HL-60 (cell line): ENCODE measurements around the gene CYYR1.

Experiments
- DNase-seq, 2 experiments: peaks; one replicate each; pipeline ENCODE4 v3.0.0-alpha.2; 2010 to 2020; ENCODE audit warnings: low read depth in 1 of 2, low spot score in 1 of 2
- H3K27ac ChIP-seq: fragments of 250-450 bp; sonication (Bioruptor Pico); replicated peaks from 2 replicates; pipeline ENCODE4 v1.5.1; 2020; ENCODE audit warnings: mild to moderate bottlenecking, moderate library complexity
- H3K27me3 ChIP-seq: fragments of 250-450 bp; sonication (Bioruptor Pico); 2 replicates; pipeline ENCODE4 v1.5.1; 2021; ENCODE audit warnings: mild to moderate bottlenecking, moderate library complexity; ENCODE audit not compliant: insufficient read depth, poor library complexity, severe bottlenecking
- H3K4me3 ChIP-seq: replicated peaks from 2 replicates; pipeline ENCODE4 v1.5.1; 2011; ENCODE audit warnings: mild to moderate bottlenecking, control low read depth, low read length; ENCODE audit not compliant: insufficient read depth
- GABPA ChIP-seq: IDR thresholded peaks from 2 replicates; pipeline ENCODE4 v1.6.1; 2012; ENCODE audit warnings: low read depth
- POLR2AphosphoS5 ChIP-seq: IDR thresholded peaks from 2 replicates; pipeline ENCODE4 v1.6.1; 2012; ENCODE audit warnings: low read depth
- SPI1 ChIP-seq: IDR thresholded peaks from 2 replicates; pipeline ENCODE4 v1.6.1; 2012; ENCODE audit warnings: low read depth, mild to moderate bottlenecking, borderline replicate concordance
- TF ChIP-seq, protein P1 (sequence below): IDR thresholded peaks from 2 replicates; pipeline ENCODE4 v1.6.1; 2012; ENCODE audit warnings: low read depth; ENCODE audit not compliant: insufficient replicate concordance
- TF ChIP-seq, protein P2 (sequence below): IDR thresholded peaks from one replicate; pipeline ENCODE4 v1.5.1; 2011; ENCODE audit warnings: low read length, control low read depth, inconsistent platforms; ENCODE audit not compliant: insufficient read depth

Gene CYYR1

DNA sequence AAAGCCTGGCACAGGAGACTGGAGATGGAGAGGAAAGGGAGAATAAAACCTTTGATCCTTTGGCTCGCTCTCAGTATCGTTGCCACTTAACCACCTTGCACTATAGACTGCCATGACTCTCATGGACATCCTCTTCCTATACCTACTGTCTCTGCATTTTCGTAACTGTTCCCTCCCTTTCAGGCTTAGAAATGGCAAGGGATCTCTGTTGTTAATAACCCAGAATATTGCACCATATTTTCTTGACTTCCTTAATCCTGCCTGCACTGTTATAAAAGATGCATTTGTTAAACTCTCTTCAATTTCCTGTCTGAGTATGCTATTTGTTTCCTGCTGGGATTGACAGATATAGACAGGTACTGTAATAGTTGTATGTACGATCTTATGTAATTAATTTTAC is 38.6 kb downstream of the CYYR1 start:
- peak; percentile 56; the same call in 1 of the 2 replicates for TF ChIP-seq SPI1
- no peak for TF ChIP-seq GABPA
- DNase-seq: no peak
- no peak overlapping the region for H3K4me3 ChIP-seq
- H3K27ac ChIP-seq: no peak overlapping the region
- no peaks in the 10 kb centered on the region for H3K27me3 ChIP-seq

DNA sequence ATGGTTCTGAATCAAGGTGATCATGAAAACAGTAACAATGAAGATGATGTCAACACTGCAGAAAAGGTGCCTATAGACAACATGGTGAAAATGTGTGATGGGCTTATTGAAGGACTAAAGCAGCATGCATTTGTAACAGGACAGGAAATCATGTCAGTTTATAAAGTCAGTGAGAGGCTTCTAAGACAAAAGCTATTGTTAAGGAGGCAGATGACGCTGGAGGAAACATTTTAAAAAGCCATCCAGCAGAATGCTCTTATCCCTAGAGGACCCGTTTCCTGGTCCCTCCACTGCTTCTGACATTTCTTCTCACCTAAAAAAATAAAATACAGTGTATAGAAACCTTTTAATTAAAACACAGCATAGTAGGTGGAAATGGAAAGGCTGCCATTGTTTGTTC is 40.9 kb downstream of the CYYR1 start:
- TF ChIP-seq, protein P1, sequence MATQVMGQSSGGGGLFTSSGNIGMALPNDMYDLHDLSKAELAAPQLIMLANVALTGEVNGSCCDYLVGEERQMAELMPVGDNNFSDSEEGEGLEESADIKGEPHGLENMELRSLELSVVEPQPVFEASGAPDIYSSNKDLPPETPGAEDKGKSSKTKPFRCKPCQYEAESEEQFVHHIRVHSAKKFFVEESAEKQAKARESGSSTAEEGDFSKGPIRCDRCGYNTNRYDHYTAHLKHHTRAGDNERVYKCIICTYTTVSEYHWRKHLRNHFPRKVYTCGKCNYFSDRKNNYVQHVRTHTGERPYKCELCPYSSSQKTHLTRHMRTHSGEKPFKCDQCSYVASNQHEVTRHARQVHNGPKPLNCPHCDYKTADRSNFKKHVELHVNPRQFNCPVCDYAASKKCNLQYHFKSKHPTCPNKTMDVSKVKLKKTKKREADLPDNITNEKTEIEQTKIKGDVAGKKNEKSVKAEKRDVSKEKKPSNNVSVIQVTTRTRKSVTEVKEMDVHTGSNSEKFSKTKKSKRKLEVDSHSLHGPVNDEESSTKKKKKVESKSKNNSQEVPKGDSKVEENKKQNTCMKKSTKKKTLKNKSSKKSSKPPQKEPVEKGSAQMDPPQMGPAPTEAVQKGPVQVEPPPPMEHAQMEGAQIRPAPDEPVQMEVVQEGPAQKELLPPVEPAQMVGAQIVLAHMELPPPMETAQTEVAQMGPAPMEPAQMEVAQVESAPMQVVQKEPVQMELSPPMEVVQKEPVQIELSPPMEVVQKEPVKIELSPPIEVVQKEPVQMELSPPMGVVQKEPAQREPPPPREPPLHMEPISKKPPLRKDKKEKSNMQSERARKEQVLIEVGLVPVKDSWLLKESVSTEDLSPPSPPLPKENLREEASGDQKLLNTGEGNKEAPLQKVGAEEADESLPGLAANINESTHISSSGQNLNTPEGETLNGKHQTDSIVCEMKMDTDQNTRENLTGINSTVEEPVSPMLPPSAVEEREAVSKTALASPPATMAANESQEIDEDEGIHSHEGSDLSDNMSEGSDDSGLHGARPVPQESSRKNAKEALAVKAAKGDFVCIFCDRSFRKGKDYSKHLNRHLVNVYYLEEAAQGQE: no peak
- TF ChIP-seq POLR2AphosphoS5 (no peak), GABPA (no peak), SPI1 (no peak)
- TF ChIP-seq, protein P2, sequence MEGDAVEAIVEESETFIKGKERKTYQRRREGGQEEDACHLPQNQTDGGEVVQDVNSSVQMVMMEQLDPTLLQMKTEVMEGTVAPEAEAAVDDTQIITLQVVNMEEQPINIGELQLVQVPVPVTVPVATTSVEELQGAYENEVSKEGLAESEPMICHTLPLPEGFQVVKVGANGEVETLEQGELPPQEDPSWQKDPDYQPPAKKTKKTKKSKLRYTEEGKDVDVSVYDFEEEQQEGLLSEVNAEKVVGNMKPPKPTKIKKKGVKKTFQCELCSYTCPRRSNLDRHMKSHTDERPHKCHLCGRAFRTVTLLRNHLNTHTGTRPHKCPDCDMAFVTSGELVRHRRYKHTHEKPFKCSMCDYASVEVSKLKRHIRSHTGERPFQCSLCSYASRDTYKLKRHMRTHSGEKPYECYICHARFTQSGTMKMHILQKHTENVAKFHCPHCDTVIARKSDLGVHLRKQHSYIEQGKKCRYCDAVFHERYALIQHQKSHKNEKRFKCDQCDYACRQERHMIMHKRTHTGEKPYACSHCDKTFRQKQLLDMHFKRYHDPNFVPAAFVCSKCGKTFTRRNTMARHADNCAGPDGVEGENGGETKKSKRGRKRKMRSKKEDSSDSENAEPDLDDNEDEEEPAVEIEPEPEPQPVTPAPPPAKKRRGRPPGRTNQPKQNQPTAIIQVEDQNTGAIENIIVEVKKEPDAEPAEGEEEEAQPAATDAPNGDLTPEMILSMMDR: no peak
- DNase-seq: no peak
- no peak overlapping the region for H3K4me3 ChIP-seq
- H3K27ac ChIP-seq: no peak overlapping the region
- H3K27me3 ChIP-seq: no peaks in the 10 kb centered on the region

DNA sequence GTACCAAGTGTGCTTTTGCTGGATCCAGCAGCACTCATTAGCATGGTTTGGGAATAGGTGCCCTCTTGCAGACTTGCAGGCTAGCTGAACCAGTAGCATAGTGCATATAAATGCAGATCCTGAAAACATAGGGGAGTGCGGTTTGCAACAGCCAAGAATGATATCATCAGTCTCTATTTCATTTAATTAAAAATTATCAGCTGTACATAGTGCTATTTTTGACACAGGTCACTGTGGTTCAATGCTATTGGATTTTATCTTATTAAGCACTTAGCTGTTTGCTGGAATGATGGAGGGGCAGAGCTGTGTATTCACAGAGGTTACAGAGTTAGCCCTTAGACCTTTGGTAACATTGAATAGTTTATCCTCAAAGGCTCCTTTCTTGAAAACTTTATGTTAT is 43.6 kb downstream of the CYYR1 start:
- Histone ChIP-seq H3K4me3 (no peak overlapping the region), H3K27ac (no peak overlapping the region), H3K27me3 (no peaks in the 10 kb centered on the region)
- TF ChIP-seq, protein P1: no peak
- DNase-seq: no peak

DNA sequence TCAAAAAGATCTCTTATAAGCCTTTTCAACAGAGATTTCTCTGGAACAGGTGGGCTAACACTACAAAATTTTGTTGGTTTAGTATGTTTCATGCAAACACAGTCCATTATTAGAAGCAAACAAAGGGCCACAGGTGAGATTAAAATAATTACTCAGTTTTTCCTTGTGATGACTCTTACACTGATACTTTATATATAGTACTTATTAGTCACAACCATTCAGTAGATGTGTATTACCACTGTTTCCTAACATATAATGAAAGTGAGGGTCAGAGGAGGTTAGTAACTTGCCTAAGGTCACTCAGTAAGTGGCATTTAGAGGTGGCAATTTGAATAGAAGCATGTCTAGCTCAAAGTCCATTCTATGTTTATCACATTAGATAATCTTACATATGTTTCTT is 44.2 kb downstream of the CYYR1 start:
- Histone ChIP-seq H3K4me3 (no peak overlapping the region), H3K27ac (no peak overlapping the region)
- no peak for TF ChIP-seq GABPA
- TF ChIP-seq, protein P2: no peak
- TF ChIP-seq, protein P1: no peak
- no peak for TF ChIP-seq SPI1
- no peak for TF ChIP-seq POLR2AphosphoS5

More for the DNA sequence above, 44.2 kb downstream of the CYYR1 start:
- H3K27me3 ChIP-seq: no peaks in the 10 kb centered on the region
- no peak for DNase-seq
